ENCODE data around the gene TAF3.

The TAF3 gene

DNA sequence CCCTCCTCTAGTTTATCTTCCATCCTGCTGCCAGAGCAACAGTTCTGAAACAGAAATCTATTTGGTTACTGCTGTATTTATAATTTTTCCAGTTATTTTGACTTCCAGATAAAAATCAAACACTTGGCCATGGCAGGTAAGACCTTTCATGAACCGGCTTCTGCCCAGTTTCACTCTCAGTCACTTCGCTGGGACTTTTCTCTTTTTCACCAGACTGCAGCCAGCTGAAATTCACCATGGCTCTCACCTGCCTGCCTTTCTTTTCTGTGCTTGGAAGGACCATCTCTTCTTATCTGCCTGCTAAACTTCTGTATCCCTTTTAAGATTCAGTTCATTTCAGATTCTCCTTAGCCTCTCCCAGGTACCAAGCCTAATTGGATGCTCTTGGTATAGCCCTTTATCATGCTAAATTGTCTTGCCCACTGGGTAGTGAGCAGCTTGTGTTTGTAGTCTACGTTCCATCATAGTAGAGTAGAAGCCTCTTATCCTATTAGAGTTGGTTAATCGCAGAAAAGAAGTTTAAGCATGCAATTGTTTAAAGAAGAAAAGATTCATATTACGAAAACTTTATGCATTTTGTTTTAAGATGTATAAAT lies 71.7 kb downstream of the TAF3 start:
- H3K9ac ChIP-seq (ENCODE audit: low read depth, low read length), result no peak overlapping the region
- peaks cover 7% of the 10 kb centered on the region; the same call in 1 of the 2 replicates for H3K4me1 ChIP-seq (ENCODE audit: insufficient read depth, low read length)
- no peak overlapping the region for H3K4me3 ChIP-seq (ENCODE audit: low read length)
- H3K27me3 ChIP-seq (ENCODE audit: insufficient read depth, low read length), result no peaks in the 10 kb centered on the region
- H3K9me3 ChIP-seq (ENCODE audit: insufficient read depth, low read depth, low read length), result no peaks in the 10 kb centered on the region
- H3K36me3 ChIP-seq (ENCODE audit: insufficient read depth, low read depth, low read length), result no peaks in the 10 kb centered on the region
- H3K27ac ChIP-seq (ENCODE audit: low read length), result no peak overlapping the region

DNA sequence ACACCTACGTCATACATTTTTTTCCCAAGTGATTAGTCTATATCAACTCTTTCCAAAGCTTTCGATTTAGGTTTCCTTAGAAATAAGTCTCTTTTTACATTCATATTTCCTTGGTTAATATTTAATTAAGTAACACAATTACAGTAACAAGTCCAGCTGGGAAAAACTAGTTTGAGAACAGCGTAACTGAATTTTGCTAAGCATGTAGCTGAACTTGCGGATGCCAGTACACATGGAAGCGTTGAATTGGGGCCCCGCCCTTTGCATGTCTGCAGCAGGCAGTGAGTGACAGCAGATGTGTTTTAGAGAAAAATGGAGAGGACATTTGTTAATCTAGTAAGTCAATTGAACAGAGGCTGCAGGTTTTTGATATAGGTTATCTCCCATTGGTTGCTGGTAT lies 72.5 kb downstream of the TAF3 start:
- Histone ChIP-seq H3K27ac (ENCODE audit: low read length) (no peak overlapping the region), H3K27me3 (ENCODE audit: insufficient read depth, low read length) (no peaks in the 10 kb centered on the region), H3K36me3 (ENCODE audit: insufficient read depth, low read depth, low read length) (no peaks in the 10 kb centered on the region), H3K9me3 (ENCODE audit: insufficient read depth, low read depth, low read length) (no peaks in the 10 kb centered on the region), H3K4me1 (ENCODE audit: insufficient read depth, low read length) (peaks cover 7% of the 10 kb centered on the region; the same call in 1 of the 2 replicates), H3K4me3 (ENCODE audit: low read length) (no peak overlapping the region), H3K9ac (ENCODE audit: low read depth, low read length) (no peak overlapping the region)

- no peaks in the 10 kb centered on the region for H3K9me3 ChIP-seq (ENCODE audit: insufficient read depth, low read depth, low read length)
- H3K4me1 ChIP-seq (ENCODE audit: insufficient read depth, low read length), result peaks cover 7% of the 10 kb centered on the region; the same call in 1 of the 2 replicates
- no peak overlapping the region for H3K27ac ChIP-seq (ENCODE audit: low read length)
- no peaks in the 10 kb centered on the region for H3K27me3 ChIP-seq (ENCODE audit: insufficient read depth, low read length)
- H3K9ac ChIP-seq (ENCODE audit: low read depth, low read length), result no peak overlapping the region
- no peaks in the 10 kb centered on the region for H3K36me3 ChIP-seq (ENCODE audit: insufficient read depth, low read depth, low read length)
- H3K4me3 ChIP-seq (ENCODE audit: low read length), result no peak overlapping the region
These were observed 73.3 kb downstream of the TAF3 start for GRCh38 chr10:7891634-7892033.

GRCh38 chr10:7892146-7892545 lies 73.8 kb downstream of the TAF3 start:
- H3K9ac ChIP-seq (ENCODE audit: low read depth, low read length), result no peak overlapping the region
- H3K36me3 ChIP-seq (ENCODE audit: insufficient read depth, low read depth, low read length), result no peaks in the 10 kb centered on the region
- no peaks in the 10 kb centered on the region for H3K9me3 ChIP-seq (ENCODE audit: insufficient read depth, low read depth, low read length)
- H3K4me1 ChIP-seq (ENCODE audit: insufficient read depth, low read length), result peaks cover 7% of the 10 kb centered on the region; the same call in 1 of the 2 replicates
- no peak overlapping the region for H3K27ac ChIP-seq (ENCODE audit: low read length)
- H3K4me3 ChIP-seq (ENCODE audit: low read length), result no peak overlapping the region
- H3K27me3 ChIP-seq (ENCODE audit: insufficient read depth, low read length), result no peaks in the 10 kb centered on the region

DNA sequence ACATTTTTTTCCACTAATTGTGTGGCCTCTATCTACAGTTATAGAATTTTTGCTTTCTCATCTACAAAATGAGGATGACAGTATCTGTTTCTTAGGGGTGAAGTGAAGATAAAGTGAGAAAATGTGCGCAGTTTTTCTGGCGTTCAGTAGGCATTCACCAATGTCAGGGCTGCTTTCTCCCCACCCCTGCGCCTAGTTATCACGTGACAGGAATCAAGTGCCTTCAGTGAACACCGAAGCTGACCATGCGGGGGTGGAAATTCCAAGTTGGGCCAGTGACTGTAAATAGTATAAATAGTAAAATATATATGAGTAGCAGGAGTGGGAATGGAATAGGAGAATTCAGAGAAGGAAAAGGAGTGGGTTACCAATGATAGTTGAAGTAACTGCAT lies 77.4 kb downstream of the TAF3 start:
- Histone ChIP-seq H3K27me3 (ENCODE audit: insufficient read depth, low read length) (no peaks in the 10 kb centered on the region), H3K9me3 (ENCODE audit: insufficient read depth, low read depth, low read length) (no peaks in the 10 kb centered on the region), H3K27ac (ENCODE audit: low read length) (no peak overlapping the region), H3K9ac (ENCODE audit: low read depth, low read length) (no peak overlapping the region), H3K4me3 (ENCODE audit: low read length) (no peak overlapping the region), H3K36me3 (ENCODE audit: insufficient read depth, low read depth, low read length) (no peaks in the 10 kb centered on the region), H3K4me1 (ENCODE audit: insufficient read depth, low read length) (no peaks in the 10 kb centered on the region)

GRCh38 chr10:7896297-7896696 lies 78.0 kb downstream of the TAF3 start:
- Histone ChIP-seq H3K4me1 (ENCODE audit: insufficient read depth, low read length) (no peaks in the 10 kb centered on the region), H3K27ac (ENCODE audit: low read length) (no peak overlapping the region), H3K9me3 (ENCODE audit: insufficient read depth, low read depth, low read length) (no peaks in the 10 kb centered on the region), H3K36me3 (ENCODE audit: insufficient read depth, low read depth, low read length) (no peaks in the 10 kb centered on the region), H3K27me3 (ENCODE audit: insufficient read depth, low read length) (no peaks in the 10 kb centered on the region), H3K9ac (ENCODE audit: low read depth, low read length) (no peak overlapping the region), H3K4me3 (ENCODE audit: low read length) (no peak overlapping the region)

DNA sequence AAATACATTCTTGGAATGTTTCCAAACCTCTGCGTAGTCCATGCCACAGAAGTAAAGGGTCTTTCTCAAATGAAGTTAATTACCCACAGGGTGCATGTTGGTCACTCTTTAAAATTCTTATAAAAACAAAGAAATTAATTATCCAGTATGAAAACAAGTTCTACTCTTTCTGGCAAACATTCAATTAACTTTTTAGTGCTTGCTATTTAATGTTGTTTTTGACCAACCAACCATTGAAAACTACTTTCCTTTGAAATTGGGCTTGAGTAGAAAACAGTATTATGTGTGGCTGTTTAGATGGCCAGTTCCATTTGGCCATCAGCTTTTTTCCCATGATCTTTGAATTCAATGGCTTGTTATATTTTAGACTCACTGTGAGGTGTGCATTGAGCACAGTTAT lies 83.0 kb downstream of the TAF3 start:
- no peak overlapping the region for H3K9ac ChIP-seq (ENCODE audit: low read depth, low read length)
- no peaks in the 10 kb centered on the region for H3K27me3 ChIP-seq (ENCODE audit: insufficient read depth, low read length)
- no peak overlapping the region for H3K4me3 ChIP-seq (ENCODE audit: low read length)
- peaks cover 4% of the 10 kb centered on the region; the same call in 1 of the 2 replicates for H3K4me1 ChIP-seq (ENCODE audit: insufficient read depth, low read length)
- H3K36me3 ChIP-seq (ENCODE audit: insufficient read depth, low read depth, low read length), result no peaks in the 10 kb centered on the region
- H3K9me3 ChIP-seq (ENCODE audit: insufficient read depth, low read depth, low read length), result no peaks in the 10 kb centered on the region
- no peak overlapping the region for H3K27ac ChIP-seq (ENCODE audit: low read length)

DNA sequence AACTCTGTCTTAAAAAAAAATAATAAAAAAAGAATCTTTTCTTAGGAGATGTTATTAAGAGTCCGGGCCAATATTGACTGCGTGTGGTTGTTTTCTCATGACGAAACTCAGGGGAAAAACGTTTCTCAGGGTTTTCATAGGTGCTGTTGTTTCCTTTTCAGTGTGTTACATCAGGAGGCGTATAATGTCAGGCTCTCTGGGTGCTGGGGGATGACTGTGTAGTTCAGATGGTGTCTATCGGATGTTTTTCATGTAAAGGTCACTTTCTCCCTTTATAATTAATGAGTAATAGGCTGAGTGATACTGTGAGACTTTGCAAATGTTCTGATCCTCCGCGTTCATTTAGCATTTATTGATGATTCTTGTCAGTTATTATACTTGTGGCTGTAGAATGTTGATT lies 84.1 kb downstream of the TAF3 start:
- Histone ChIP-seq H3K36me3 (ENCODE audit: insufficient read depth, low read depth, low read length) (no peaks in the 10 kb centered on the region), H3K4me1 (ENCODE audit: insufficient read depth, low read length) (peaks cover 4% of the 10 kb centered on the region; the same call in 1 of the 2 replicates), H3K27ac (ENCODE audit: low read length) (no peak overlapping the region), H3K4me3 (ENCODE audit: low read length) (no peak overlapping the region), H3K9me3 (ENCODE audit: insufficient read depth, low read depth, low read length) (no peaks in the 10 kb centered on the region), H3K27me3 (ENCODE audit: insufficient read depth, low read length) (no peaks in the 10 kb centered on the region), H3K9ac (ENCODE audit: low read depth, low read length) (no peak overlapping the region)

DNA sequence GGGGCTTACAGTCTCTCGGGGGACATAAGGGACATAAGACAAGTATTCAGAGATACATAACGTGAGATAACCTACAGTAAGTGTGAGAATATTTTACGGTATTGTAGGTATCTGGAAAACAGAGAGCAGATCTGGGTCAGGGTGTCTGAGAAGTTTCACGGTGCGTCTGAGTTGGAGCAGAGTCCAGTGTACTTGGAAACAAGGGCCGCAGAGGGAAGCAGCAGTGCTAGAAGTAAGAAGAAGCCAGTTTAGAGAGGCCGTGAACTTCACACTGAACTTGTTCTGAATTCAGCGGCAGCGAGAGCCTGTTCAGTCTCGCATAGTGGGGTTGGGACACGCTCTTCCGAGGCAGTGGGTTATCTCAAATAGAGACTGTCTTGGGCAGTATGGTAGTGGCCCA lies 85.5 kb downstream of the TAF3 start:
- Histone ChIP-seq H3K9ac (ENCODE audit: low read depth, low read length) (no peak overlapping the region), H3K4me3 (ENCODE audit: low read length) (no peak overlapping the region), H3K4me1 (ENCODE audit: insufficient read depth, low read length) (peaks cover 4% of the 10 kb centered on the region; the same call in 1 of the 2 replicates), H3K36me3 (ENCODE audit: insufficient read depth, low read depth, low read length) (no peaks in the 10 kb centered on the region), H3K27ac (ENCODE audit: low read length) (no peak overlapping the region), H3K9me3 (ENCODE audit: insufficient read depth, low read depth, low read length) (no peaks in the 10 kb centered on the region), H3K27me3 (ENCODE audit: insufficient read depth, low read length) (no peaks in the 10 kb centered on the region)

DNA sequence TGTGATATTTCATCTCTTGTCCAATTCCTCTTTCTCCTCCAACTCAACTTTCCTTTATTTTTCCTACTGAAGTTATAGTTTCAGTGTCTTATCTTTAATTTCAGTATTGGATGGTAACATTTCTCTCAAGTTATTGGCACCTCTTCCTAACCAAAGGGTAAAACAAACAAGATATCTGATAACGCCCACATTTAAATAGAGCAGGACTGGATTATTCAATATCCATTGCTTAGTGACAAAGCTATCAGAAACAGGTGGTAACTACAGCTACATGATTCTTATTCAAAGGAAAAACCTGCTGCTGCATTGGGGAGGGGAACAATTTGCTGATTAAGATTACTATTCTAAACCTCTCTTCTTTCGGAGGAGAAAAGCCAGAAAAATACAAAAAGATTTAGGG lies 87.8 kb downstream of the TAF3 start:
- Histone ChIP-seq H3K9me3 (ENCODE audit: insufficient read depth, low read depth, low read length) (no peaks in the 10 kb centered on the region), H3K9ac (ENCODE audit: low read depth, low read length) (no peak overlapping the region), H3K4me3 (ENCODE audit: low read length) (no peak overlapping the region), H3K4me1 (ENCODE audit: insufficient read depth, low read length) (peaks cover 4% of the 10 kb centered on the region; the same call in 1 of the 2 replicates), H3K27ac (ENCODE audit: low read length) (no peak overlapping the region), H3K36me3 (ENCODE audit: insufficient read depth, low read depth, low read length) (no peaks in the 10 kb centered on the region), H3K27me3 (ENCODE audit: insufficient read depth, low read length) (no peaks in the 10 kb centered on the region)

DNA sequence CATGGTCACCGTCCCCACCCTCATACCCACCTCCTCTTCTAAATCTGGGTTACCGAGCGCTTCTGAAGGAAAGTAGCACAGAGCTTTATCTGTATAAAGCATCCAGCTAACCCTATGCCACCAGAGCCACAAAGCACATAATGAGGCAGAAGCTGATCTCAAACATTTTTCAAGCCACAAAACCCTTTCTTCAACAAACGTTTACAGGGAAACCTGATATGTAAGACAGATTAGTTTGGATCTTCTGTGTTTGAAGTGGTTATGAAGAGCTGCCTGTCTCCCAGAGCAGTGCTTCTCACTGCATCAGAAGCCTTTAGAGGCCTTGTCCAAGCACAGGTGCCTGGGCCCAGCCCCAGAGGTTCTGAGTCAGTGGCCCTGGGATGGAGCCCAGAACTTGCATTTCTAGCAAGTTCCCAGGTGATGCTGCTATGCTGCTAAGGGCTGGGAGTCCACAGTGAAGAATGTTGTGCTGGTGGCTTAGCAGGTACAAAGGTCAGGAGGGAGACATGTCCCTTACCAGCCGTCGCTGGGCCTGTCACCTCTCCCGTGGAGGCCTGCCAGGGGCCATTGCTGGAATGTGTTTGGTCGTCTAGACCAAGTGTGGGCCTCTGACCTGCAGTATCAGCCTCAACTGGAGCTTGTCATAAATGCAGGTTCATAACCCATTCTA lies 90.4 kb downstream of the TAF3 start:
- Histone ChIP-seq H3K9me3 (ENCODE audit: insufficient read depth, low read depth, low read length) (no peaks in the 10 kb centered on the region), H3K27ac (ENCODE audit: low read length) (no peak overlapping the region), H3K4me1 (ENCODE audit: insufficient read depth, low read length) (peaks cover 12% of the 10 kb centered on the region), H3K36me3 (ENCODE audit: insufficient read depth, low read depth, low read length) (no peaks in the 10 kb centered on the region), H3K27me3 (ENCODE audit: insufficient read depth, low read length) (no peaks in the 10 kb centered on the region), H3K4me3 (ENCODE audit: low read length) (no peak overlapping the region), H3K9ac (ENCODE audit: low read depth, low read length) (no peak overlapping the region)

DNA sequence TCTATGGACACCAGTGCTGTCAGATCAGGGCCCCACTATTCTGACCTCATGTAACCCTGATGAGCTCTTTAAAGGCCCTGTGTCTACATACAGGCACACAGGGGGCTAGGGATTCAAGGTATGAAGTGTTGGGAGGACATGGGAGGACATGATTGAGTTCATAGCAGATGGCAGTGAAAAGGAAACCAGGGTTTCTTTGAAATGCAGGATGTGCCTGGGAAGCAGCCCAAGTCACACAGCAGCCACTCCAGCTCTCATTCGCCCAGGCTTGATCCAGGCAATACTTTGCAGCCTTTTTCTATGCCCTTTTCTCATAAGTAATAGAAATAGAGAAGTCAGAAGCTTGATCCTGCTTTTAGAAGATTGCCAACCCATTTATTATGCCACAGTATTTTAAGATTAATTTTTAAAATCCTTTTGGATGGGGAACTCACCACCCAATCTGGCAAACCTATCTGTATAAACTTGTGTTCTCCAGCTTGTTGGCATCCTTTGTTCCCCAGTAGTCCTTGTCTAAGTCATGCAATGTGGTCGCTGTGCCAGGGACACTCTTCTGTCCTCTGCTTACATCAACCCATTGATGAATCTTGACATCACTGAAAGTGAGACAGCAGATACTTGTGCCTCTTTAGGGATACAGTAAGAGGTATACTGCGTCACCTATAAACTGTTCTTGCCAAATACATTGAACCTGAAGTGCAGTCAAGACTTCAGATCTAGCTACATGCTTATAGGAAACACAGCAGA lies 95.0 kb downstream of the TAF3 start:
- no peak overlapping the region for H3K9ac ChIP-seq (ENCODE audit: low read depth, low read length)
- no peak overlapping the region for H3K27ac ChIP-seq (ENCODE audit: low read length)
- H3K27me3 ChIP-seq (ENCODE audit: insufficient read depth, low read length), result no peaks in the 10 kb centered on the region
- H3K4me1 ChIP-seq (ENCODE audit: insufficient read depth, low read length), result peaks cover 9% of the 10 kb centered on the region
- H3K9me3 ChIP-seq (ENCODE audit: insufficient read depth, low read depth, low read length), result no peaks in the 10 kb centered on the region
- no peaks in the 10 kb centered on the region for H3K36me3 ChIP-seq (ENCODE audit: insufficient read depth, low read depth, low read length)
- no peak overlapping the region for H3K4me3 ChIP-seq (ENCODE audit: low read length)

Data from iPS-20b (cell line).